WTC11 (cell line): Measurements from ENCODE around the gene STXBP2.

ENCODE experiments used
- AFF4 ChIP-seq: sonication (generic); formaldehyde crosslinking; IDR thresholded peaks from 2 replicates; pipeline ENCODE4 v1.8.1; 2023; ENCODE audit warnings: mild to moderate bottlenecking, missing genetic modification reagents, borderline replicate concordance
- ATF2 ChIP-seq: sonication (generic); formaldehyde crosslinking; IDR thresholded peaks from 2 replicates; pipeline ENCODE4 v1.8.1; 2022; ENCODE audit warnings: low read depth, missing genetic modification reagents, borderline replicate concordance
- CTCF ChIP-seq: fragments of 200-600 bp; IDR thresholded peaks from 2 replicates; pipeline ENCODE4 v1.8.0; 2022; ENCODE audit warnings: antibody characterized with exemption
- E2F4 ChIP-seq: sonication (generic); formaldehyde crosslinking; IDR thresholded peaks from 2 replicates; pipeline ENCODE4 v1.8.1; 2022; ENCODE audit warnings: low read depth, mild to moderate bottlenecking, moderate library complexity, missing genetic modification reagents, borderline replicate concordance
- E2F5 ChIP-seq: sonication (generic); formaldehyde crosslinking; IDR thresholded peaks from 2 replicates; pipeline ENCODE4 v1.8.1; 2022; ENCODE audit warnings: mild to moderate bottlenecking, moderate library complexity, missing genetic modification reagents
- ETV6 ChIP-seq: sonication (generic); formaldehyde crosslinking; IDR thresholded peaks from 2 replicates; pipeline ENCODE4 v1.8.1; 2022; ENCODE audit warnings: mild to moderate bottlenecking, missing genetic modification reagents
- GABPB1 ChIP-seq: sonication (generic); formaldehyde crosslinking; IDR thresholded peaks from 2 replicates; pipeline ENCODE4 v1.8.1; 2023; ENCODE audit warnings: mild to moderate bottlenecking, missing genetic modification reagents
- KAT7 ChIP-seq: sonication (generic); formaldehyde crosslinking; IDR thresholded peaks from 2 replicates; pipeline ENCODE4 v1.8.1; 2023; ENCODE audit warnings: missing genetic modification reagents, mild to moderate bottlenecking, borderline replicate concordance
- OVOL2 ChIP-seq: fragments of 250-450 bp; sonication (Bioruptor Pico); IDR thresholded peaks from 2 replicates; pipeline ENCODE4 v1.9.0; 2021; ENCODE audit warnings: mild to moderate bottlenecking, borderline replicate concordance
- USF2 ChIP-seq: sonication (generic); formaldehyde crosslinking; IDR thresholded peaks from 2 replicates; pipeline ENCODE4 v1.8.1; 2023; ENCODE audit warnings: mild to moderate bottlenecking, missing genetic modification reagents, moderate library complexity
- ZBTB21 ChIP-seq: sonication (generic); formaldehyde crosslinking; IDR thresholded peaks from 2 replicates; pipeline ENCODE4 v1.8.1; 2023; ENCODE audit warnings: mild to moderate bottlenecking, missing genetic modification reagents, borderline replicate concordance
- ZNF425 ChIP-seq: fragments of 250-450 bp; sonication (Bioruptor Pico); conservative IDR thresholded peaks from 2 replicates; pipeline ENCODE4 v1.9.0; 2021; ENCODE audit warnings: mild to moderate bottlenecking

GRCh38 chr19:7646426-7646700, 9.5 kb downstream of the STXBP2 start:
- no peak for TF ChIP-seq CTCF
- no peak for TF ChIP-seq GABPB1
- no peak for TF ChIP-seq E2F5 (CRISPR knock-in tag)
- no peak for TF ChIP-seq E2F4 (CRISPR knock-in tag)
- no peak for TF ChIP-seq USF2 (CRISPR knock-in tag)
- no peak for TF ChIP-seq AFF4 (CRISPR knock-in tag)
- TF ChIP-seq OVOL2 (CRISPR knock-in tag): no peak
- TF ChIP-seq ZBTB21 (CRISPR knock-in tag): no peak
- TF ChIP-seq KAT7: no peak
- no peak for TF ChIP-seq ETV6 (CRISPR knock-in tag)
- no peak for TF ChIP-seq ATF2
- TF ChIP-seq ZNF425: no peak
